ENCODE data around the gene SGSH.

Gene SGSH

DNA sequence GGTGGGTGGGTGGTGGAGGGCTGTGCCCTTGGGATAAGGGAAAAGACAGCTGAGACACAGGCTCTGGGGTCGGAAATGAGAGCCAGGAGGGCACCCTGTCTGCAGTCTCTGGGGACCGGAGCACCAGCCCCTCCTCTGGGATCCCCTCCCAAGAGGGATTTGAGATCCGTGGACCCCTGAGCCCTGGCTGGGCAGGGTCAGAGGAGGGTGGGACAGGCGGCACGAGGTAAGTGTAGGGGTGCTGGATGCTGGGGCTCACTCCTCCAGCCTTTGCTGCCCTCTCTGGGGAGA lies 425 bp downstream of the SGSH start:
- Histone ChIP-seq H3K4me1 (peaks cover 0 to 29% (median 21%) of the 10 kb centered on the region in 4 donors), H3K9me3 (no peaks in the 10 kb centered on the region), H3K36me3 (peaks cover 0 to 41% (median 27%) of the 10 kb centered on the region in 3 donors), H3K27ac (peak overlapping the region; percentile 78 to 82), H3K27me3 (no peaks in the 10 kb centered on the region), H3K4me3 (peak overlapping the region; percentile 81 to 93)
- TF ChIP-seq, protein P1, sequence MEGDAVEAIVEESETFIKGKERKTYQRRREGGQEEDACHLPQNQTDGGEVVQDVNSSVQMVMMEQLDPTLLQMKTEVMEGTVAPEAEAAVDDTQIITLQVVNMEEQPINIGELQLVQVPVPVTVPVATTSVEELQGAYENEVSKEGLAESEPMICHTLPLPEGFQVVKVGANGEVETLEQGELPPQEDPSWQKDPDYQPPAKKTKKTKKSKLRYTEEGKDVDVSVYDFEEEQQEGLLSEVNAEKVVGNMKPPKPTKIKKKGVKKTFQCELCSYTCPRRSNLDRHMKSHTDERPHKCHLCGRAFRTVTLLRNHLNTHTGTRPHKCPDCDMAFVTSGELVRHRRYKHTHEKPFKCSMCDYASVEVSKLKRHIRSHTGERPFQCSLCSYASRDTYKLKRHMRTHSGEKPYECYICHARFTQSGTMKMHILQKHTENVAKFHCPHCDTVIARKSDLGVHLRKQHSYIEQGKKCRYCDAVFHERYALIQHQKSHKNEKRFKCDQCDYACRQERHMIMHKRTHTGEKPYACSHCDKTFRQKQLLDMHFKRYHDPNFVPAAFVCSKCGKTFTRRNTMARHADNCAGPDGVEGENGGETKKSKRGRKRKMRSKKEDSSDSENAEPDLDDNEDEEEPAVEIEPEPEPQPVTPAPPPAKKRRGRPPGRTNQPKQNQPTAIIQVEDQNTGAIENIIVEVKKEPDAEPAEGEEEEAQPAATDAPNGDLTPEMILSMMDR (IDR thresholded peaks at IDR 0.05), result no peak
- no peak for DNase-seq
- intact Hi-C loops (cut with DNase I; ENCODE audit: low total_unique reads), result loop anchor here (5.0 kb wide), 1 partner anchor 1878 kb away; the partner anchor contains the start of gene FASN

DNA sequence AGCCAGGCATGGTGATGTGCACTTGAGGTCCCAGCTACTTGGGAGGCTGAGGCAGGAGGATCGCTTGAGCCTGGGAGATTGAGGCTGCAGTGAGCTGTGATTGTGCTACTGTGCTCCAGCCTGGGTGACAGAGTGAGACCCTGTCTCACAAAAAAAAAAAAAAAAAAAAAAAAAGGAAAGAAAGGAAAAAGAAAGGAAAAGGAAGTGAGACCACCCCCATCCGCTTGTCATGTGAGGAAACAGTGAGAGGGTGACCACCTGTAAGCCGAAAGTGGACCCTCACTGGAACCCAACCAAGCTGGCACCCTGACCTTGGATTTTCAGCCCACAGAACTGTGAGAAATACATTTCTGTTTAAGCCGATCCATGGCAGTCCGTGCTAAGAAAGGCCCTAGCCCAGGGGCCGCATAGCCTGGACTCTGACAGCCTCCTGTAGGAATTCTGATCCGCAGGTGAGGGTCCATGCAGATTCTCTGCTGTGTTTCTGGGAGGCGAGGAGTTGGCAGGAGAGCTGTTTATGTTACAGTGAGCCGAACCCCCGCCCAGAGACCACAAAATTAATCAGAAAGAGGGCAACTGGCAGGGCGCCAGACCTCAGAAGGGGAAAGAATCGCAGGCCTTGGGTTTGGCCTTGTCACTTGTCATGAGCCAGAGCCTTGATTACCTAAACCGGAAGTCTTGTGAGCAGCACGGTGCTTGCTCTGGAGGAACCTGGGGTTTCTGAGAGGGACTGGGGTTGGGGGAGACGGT lies 945 bp downstream of the SGSH start:
- Histone ChIP-seq H3K27me3 (no peaks in the 10 kb centered on the region), H3K4me1 (peaks cover 0 to 29% (median 21%) of the 10 kb centered on the region in 4 donors), H3K36me3 (peaks cover 0 to 46% (median 32%) of the 10 kb centered on the region in 3 donors), H3K4me3 (peak overlapping the region; percentile 81 to 93), H3K27ac (peak overlapping the region; percentile 78 to 82), H3K9me3 (no peaks in the 10 kb centered on the region)
- intact Hi-C loops (cut with DNase I; ENCODE audit: low total_unique reads), result loop anchor here (5.0 kb wide), 1 partner anchor 1878 kb away; the partner anchor contains the start of gene FASN
- TF ChIP-seq, protein P1 (IDR thresholded peaks at IDR 0.05), result no peak
- DNase-seq, result peak; percentile 82 to 87

DNA sequence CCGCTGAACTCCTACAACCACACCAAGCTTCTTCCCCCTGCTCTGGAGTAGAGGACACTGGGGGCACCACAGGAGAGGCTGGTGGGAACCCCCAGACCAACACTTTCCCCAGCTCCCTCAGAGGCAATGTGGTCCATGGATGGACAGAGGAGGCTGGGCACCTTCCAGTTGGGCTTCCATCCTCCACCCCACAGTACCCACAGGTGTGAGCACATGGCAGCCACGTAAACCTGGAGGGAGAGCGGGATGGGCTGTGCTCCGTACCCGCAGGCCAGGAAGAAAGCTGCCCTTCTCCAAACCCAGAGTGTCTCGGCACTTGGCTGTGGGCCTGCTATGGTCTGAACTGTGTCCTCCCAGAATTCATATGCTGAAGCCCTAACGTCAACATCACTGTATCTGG lies 1.7 kb downstream of the SGSH start:
- Histone ChIP-seq H3K27ac (no peak overlapping the region), H3K4me3 (no peak overlapping the region), H3K9me3 (no peaks in the 10 kb centered on the region), H3K4me1 (peaks cover 0 to 29% (median 21%) of the 10 kb centered on the region in 4 donors), H3K27me3 (no peaks in the 10 kb centered on the region), H3K36me3 (peaks cover 0 to 53% (median 38%) of the 10 kb centered on the region in 3 donors)
- intact Hi-C loops (cut with DNase I; ENCODE audit: low total_unique reads), result loop anchor here (5.0 kb wide), 1 partner anchor 1879 kb away; the partner anchor contains the start of gene FASN
- TF ChIP-seq, protein P1 (IDR thresholded peaks at IDR 0.05), result no peak
- DNase-seq, result no peak

DNA sequence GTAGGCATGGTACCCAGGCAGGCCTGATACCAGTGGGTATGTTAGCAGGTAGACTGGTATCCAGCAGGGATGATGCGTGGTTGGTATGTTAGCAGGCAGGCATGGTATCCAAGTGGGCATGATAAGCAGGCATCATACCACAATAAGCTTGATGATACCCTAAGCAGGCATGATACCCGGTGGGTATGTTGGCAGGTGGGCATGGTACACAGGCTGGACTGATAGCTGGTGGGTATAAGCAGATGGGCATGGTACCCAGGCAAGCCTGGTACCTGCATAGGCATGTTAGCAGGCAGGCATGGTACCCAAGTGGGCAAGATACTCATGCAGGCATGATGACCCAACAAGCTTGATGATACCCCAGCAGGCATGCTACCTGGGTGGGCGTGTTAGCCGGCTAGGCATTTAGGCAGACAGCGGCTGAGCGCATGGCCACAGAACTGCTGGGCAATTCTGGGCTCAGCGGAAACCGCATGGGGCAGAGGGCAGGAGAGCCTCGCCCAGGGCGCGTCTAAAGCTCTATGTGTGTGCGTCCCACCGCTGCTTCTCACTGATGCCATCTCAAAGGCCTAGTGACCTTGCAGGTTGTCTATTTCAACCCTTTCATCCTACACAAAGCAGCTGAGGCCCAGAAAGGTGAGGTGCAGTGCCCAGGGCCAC lies 2.3 kb downstream of the SGSH start:
- Histone ChIP-seq H3K4me3 (no peak overlapping the region), H3K27me3 (no peaks in the 10 kb centered on the region), H3K27ac (no peak overlapping the region), H3K4me1 (peaks cover 0 to 29% (median 21%) of the 10 kb centered on the region in 4 donors), H3K36me3 (peaks cover 0 to 53% (median 38%) of the 10 kb centered on the region in 3 donors), H3K9me3 (no peaks in the 10 kb centered on the region)
- TF ChIP-seq, protein P1 (IDR thresholded peaks at IDR 0.05), result no peak
- intact Hi-C loops (cut with DNase I; ENCODE audit: low total_unique reads), result loop anchor here (5.0 kb wide), 1 partner anchor 1879 kb away; the partner anchor contains the start of gene FASN
- no peak for DNase-seq

DNA sequence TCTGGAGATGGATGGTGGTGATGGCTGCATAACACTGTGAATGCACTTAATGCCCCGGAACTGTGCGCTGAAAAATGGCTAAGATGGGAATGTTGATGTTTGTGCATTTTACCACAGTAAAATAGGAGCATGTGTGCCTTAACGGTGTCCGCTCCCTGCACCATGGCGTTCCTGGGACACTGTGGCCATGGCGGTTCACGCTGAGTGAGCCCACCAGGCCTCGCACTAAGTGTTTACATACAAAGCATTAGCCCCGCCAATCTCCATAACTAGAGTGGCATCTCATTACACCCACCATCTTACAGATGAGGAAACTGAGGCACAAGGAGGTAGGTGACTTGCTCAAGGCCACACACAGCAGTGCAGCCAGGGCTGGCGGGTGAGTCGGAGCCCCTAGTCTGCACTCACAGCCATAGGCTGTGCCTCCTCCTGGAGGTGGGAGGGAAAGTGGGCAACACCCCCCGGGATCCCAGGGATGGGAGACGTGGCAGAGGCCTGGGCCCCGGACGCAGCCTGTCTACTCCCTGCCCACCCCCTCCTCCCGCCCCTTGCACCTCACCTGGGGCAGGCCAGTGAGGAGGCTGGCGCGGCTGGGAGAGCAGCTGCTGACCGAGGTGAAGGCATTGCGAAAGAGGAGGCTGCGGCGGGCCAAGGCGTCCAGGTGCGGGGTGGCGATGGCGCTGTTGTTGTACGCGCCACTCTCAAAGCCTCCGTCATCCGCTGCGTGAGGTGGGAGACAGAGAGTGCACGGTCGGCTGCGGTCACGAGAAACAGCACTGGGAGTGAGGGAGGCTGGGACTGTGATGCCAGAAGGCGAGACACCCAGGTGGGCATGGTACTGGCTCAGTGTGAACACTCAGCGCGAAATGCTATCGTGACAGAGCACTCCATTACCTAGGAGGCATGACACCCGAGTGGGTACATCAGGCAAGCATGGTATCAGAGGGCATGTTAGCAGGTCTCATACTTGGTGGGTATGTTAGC lies 3.4 kb downstream of the SGSH start:
- Histone ChIP-seq H3K36me3 (peaks cover 0 to 64% (median 46%) of the 10 kb centered on the region in 3 donors), H3K27me3 (no peaks in the 10 kb centered on the region), H3K27ac (no peak overlapping the region), H3K9me3 (no peaks in the 10 kb centered on the region), H3K4me3 (no peak overlapping the region), H3K4me1 (peaks cover 0 to 18% (median 15%) of the 10 kb centered on the region in 4 donors)
- intact Hi-C loops (cut with DNase I; ENCODE audit: low total_unique reads), result loop anchor here (5.0 kb wide), 1 partner anchor 1881 kb away; the partner anchor contains the start of gene FASN
- DNase-seq, result no peak
- TF ChIP-seq, protein P1 (IDR thresholded peaks at IDR 0.05), result no peak

Measured in tibial artery (tissue), 4 donors.